K562 (cell line): ENCODE data around the gene BIK. TPM values are rescaled to one million over a fixed set of nuclear protein-coding genes. Genes with fewer than 3 reads are reported as not detected.

Experiments
- ATAC-seq: fragments of 200-7000 bp; cut with Tn5 transposase; 3 replicates; pipeline ENCODE4 v1.9.1; 2020; ENCODE audit warnings: moderate library complexity
- BruUV-seq: library from RNA; stranded (reverse); fragments of 400-500 nt; replicated peaks from 2 replicates; lab custom pipeline; 2021; lab: Mats Ljungman, UMichigan
- CTCF ChIA-PET: fragments of 300-600 bp; formaldehyde crosslinking; extraction: SDS; loops from one replicate; lab custom pipeline; 2021; ENCODE audit warnings: low intra/inter-chr PET ratio; lab: Yijun Ruan, JAX
- POLR2A ChIA-PET: fragments of 300-600, 350-650 bp; sonication (Branson Sonifier 250); formaldehyde crosslinking; extraction: SDS; loops from one replicate; lab custom pipeline; 2021; ENCODE audit warnings: antibody characterized with exemption, inconsistent platforms; lab: Yijun Ruan, JAX
- DNase-seq, 4 experiments: peaks; one replicate each; pipeline versions ENCODE4 v3.0.0 to v3.0.0-alpha.2; 2011 to 2018; ENCODE audit warnings: low spot score in 3 of 4, mixed read lengths in 3 of 4; ENCODE audit errors: extremely low read depth in 1 of 4
- FAIRE-seq: peaks from 2 replicates; lab custom pipeline; 2011; peaks lifted over from hg19 to GRCh38; lab: Jason Lieb, UNC
- H2AFZ ChIP-seq: 2 replicates; pipeline ENCODE4 v1.6.0; 2011; ENCODE audit warnings: low read depth, low read length, control low read depth, inconsistent platforms
- H3K27ac ChIP-seq: fragments of 200-600 bp; 3 replicates; pipeline ENCODE4 v1.8.0; 2011; ENCODE audit warnings: low read depth, mild to moderate bottlenecking, control low read depth, inconsistent platforms, low read length, moderate library complexity, mixed read lengths; ENCODE audit errors: extremely low read depth
- H3K27me3 ChIP-seq, 2 experiments: fragments of 300-600 bp in 1 of 2; 2 replicates in 1 of 2; 3 replicates in 1 of 2; pipeline versions ENCODE4 v1.6.0 to v1.8.0; 2011; ENCODE audit warnings: inconsistent platforms in 2 of 2, low read length in 2 of 2, mild to moderate bottlenecking in 1 of 2, mixed read lengths in 1 of 2, moderate library complexity in 1 of 2; ENCODE audit not compliant: control insufficient read depth in 2 of 2, insufficient read depth in 2 of 2
- H3K36me3 ChIP-seq: fragments of 300-600 bp; 3 replicates; pipeline ENCODE4 v1.8.0; 2011; ENCODE audit warnings: mild to moderate bottlenecking, low read length, inconsistent platforms; ENCODE audit not compliant: control insufficient read depth, insufficient read depth
- H3K4me1 ChIP-seq, 2 experiments: fragments of 200-600 bp in 1 of 2; replicated peaks in 1 of 2; 2 replicates in 1 of 2; 3 replicates in 1 of 2; pipeline versions ENCODE4 v1.5.1 to v1.8.0; 2011; ENCODE audit warnings: inconsistent platforms in 2 of 2, low read length in 2 of 2, mild to moderate bottlenecking in 1 of 2, mixed read lengths in 1 of 2, moderate library complexity in 1 of 2; ENCODE audit not compliant: control insufficient read depth in 2 of 2, insufficient read depth in 2 of 2
- H3K4me2 ChIP-seq: 2 replicates; pipeline ENCODE4 v1.6.1; 2011; ENCODE audit warnings: low read length, control low read depth, inconsistent platforms, mixed read lengths; ENCODE audit not compliant: insufficient read depth
- H3K4me3 ChIP-seq: fragments of 200-600 bp; sonication (generic), shearing (Covaris generic); 2 replicates; pipeline ENCODE4 v1.5.1; 2016; ENCODE audit warnings: control low read depth, inconsistent platforms
- H3K79me2 ChIP-seq: fragments of 200-600 bp; 3 replicates; pipeline ENCODE4 v1.8.0; 2011; ENCODE audit warnings: low read length, inconsistent platforms; ENCODE audit not compliant: control insufficient read depth, insufficient read depth
- H3K9ac ChIP-seq, 2 experiments: 2 replicates each; pipeline versions ENCODE4 v1.6.0 to v1.6.1; 2011; ENCODE audit warnings: low read depth in 2 of 2, low read length in 2 of 2, control low read depth in 1 of 2, inconsistent platforms in 1 of 2, mild to moderate bottlenecking in 1 of 2, mixed read lengths in 1 of 2; ENCODE audit not compliant: insufficient read depth in 1 of 2
- H3K9me1 ChIP-seq: one replicate; pipeline ENCODE4 v1.6.0; 2011; ENCODE audit warnings: inconsistent platforms, mild to moderate bottlenecking, low read length, moderate library complexity; ENCODE audit not compliant: control insufficient read depth, insufficient read depth
- H3K9me3 ChIP-seq: replicated peaks from 2 replicates; pipeline ENCODE4 v1.5.1; 2011; ENCODE audit warnings: low read depth, low read length, inconsistent platforms; ENCODE audit not compliant: control insufficient read depth, insufficient read depth
- H4K20me1 ChIP-seq: replicated peaks from 2 replicates; pipeline ENCODE4 v1.6.1; 2011; ENCODE audit warnings: low read length, inconsistent platforms, mixed read lengths; ENCODE audit not compliant: control insufficient read depth, insufficient read depth
- BACH1 ChIP-seq: fragments of 200-800 bp; sonication (Bioruptor generic); IDR thresholded peaks from 2 replicates; pipeline ENCODE4 v1.6.1; 2016; ENCODE audit warnings: missing genetic modification characterization, missing compliant biosample characterization
- CEBPB ChIP-seq: fragments of 450-650 bp; IDR thresholded peaks from 2 replicates; pipeline ENCODE4 v1.6.1; 2016; ENCODE audit warnings: missing genetic modification characterization, missing compliant biosample characterization
- CREM ChIP-seq: IDR thresholded peaks from 2 replicates; pipeline ENCODE4 v1.6.1; 2014; ENCODE audit warnings: antibody characterized with exemption, low read depth
- EWSR1 ChIP-seq: fragments of 450-650 bp; IDR thresholded peaks from 2 replicates; pipeline ENCODE4 v1.6.1; 2018; ENCODE audit warnings: borderline replicate concordance, mild to moderate bottlenecking, low read depth, moderate library complexity; ENCODE audit not compliant: partially characterized antibody
- MECOM ChIP-seq: fragments of 250-450 bp; sonication (Bioruptor Pico); IDR thresholded peaks from 2 replicates; pipeline ENCODE4 v1.8.0; 2022; ENCODE audit warnings: inconsistent platforms
- NCOA4 ChIP-seq: fragments of 450-650 bp; IDR thresholded peaks from 2 replicates; pipeline ENCODE4 v1.6.1; 2018; ENCODE audit warnings: mild to moderate bottlenecking; ENCODE audit not compliant: partially characterized antibody
- NFIC ChIP-seq: fragments of 450-650 bp; IDR thresholded peaks from 2 replicates; pipeline ENCODE4 v1.6.1; 2017; ENCODE audit warnings: mild to moderate bottlenecking, inconsistent platforms
- NUFIP1 ChIP-seq: fragments of 450-650 bp; IDR thresholded peaks from 2 replicates; pipeline ENCODE4 v1.6.1; 2018; ENCODE audit not compliant: partially characterized antibody
- POLR2G ChIP-seq: fragments of 200-400 bp; formaldehyde crosslinking; IDR thresholded peaks from 2 replicates; pipeline ENCODE4 v1.6.1; 2017; ENCODE audit warnings: low read depth, mild to moderate bottlenecking, antibody characterized with exemption, low read length, moderate library complexity
- RBM15 ChIP-seq: fragments of 200-400 bp; formaldehyde crosslinking; IDR thresholded peaks from 2 replicates; pipeline ENCODE4 v1.6.1; 2018; ENCODE audit warnings: mild to moderate bottlenecking, low read length, moderate library complexity; ENCODE audit not compliant: insufficient read depth
- SRSF9 ChIP-seq: fragments of 200-400 bp; formaldehyde crosslinking; IDR thresholded peaks from 2 replicates; pipeline ENCODE4 v1.6.1; 2017; ENCODE audit warnings: low read depth, low read length, borderline replicate concordance
- TAF15 ChIP-seq: fragments of 200-400 bp; formaldehyde crosslinking; IDR thresholded peaks from 2 replicates; pipeline ENCODE4 v1.6.1; 2017; ENCODE audit warnings: mild to moderate bottlenecking, low read depth, low read length, moderate library complexity
- ZKSCAN1 ChIP-seq: fragments of 150-350 bp; IDR thresholded peaks from 2 replicates; pipeline ENCODE4 v1.6.1; 2016; ENCODE audit warnings: low read depth, low read length
- ZNF224 ChIP-seq: sonication (generic); formaldehyde crosslinking; IDR thresholded peaks from 2 replicates; pipeline ENCODE4 v1.8.0; 2022; ENCODE audit warnings: mild to moderate bottlenecking, missing genetic modification reagents
- ZNF239 ChIP-seq: fragments of 250-450 bp; sonication (Bioruptor Pico); IDR thresholded peaks from 2 replicates; pipeline ENCODE4 v1.4.0; 2020; ENCODE audit warnings: mild to moderate bottlenecking
- ZNF347 ChIP-seq: fragments of 450-650 bp; formaldehyde crosslinking; IDR thresholded peaks from 2 replicates; pipeline ENCODE4 v1.4.0; 2020; ENCODE audit warnings: low read depth, mild to moderate bottlenecking, moderate library complexity
- ZNF507 ChIP-seq: conservative IDR thresholded peaks from 2 replicates; pipeline ENCODE4 v1.6.1; 2017; ENCODE audit warnings: missing genetic modification characterization, missing compliant biosample characterization
- ZNF707 ChIP-seq: fragments of 250-450 bp; sonication (Bioruptor Pico); conservative IDR thresholded peaks from 2 replicates; pipeline ENCODE4 v1.8.0; 2022; ENCODE audit warnings: inconsistent platforms, mild to moderate bottlenecking, moderate library complexity
- WGBS: fragments of 100-300 bp; shearing (Covaris generic); methylation state at CpG from one replicate; pipeline ENCODE4 v1.1.6; 2016; ENCODE audit warnings: low coverage, mixed read lengths; ENCODE audit not compliant: insufficient coverage; ENCODE audit errors: missing lambda C conversion rate; 5-methylcytosine and 5-hydroxymethylcytosine counted together
- in situ Hi-C: fragments of 300-500 bp; cut with MboI; formaldehyde crosslinking; loops from 4 replicates; pipeline ENCODE4 v1.15.0; 2018; ENCODE audit warnings: inconsistent platforms, mixed read lengths
- intact Hi-C: fragments of 100-400 bp; cut with micrococcal nuclease; formaldehyde crosslinking; loops from 2 replicates; pipeline ENCODE4 v1.14.2; 2022
- polyA plus RNA-seq, 8 experiments: library from polyadenylated mRNA; depleted of rRNA in 4 of 8; stranded (reverse) in 5 of 8; unstranded in 3 of 8; fragments of >200 nt; fragmentation: Nextera tagmentation in 2 of 8; fragmentation: Illumina TruSeq in 1 of 8; extraction: Ambion mirVana in 2 of 8; extraction: Trizol in 1 of 8; gene quantifications; 2 replicates each; pipeline versions ENCODE4 v1.2.1 to v1.2.3, GENCODE V29; 2011 to 2014; ENCODE audit warnings: inconsistent platforms in 1 of 8, missing spikeins in 1 of 8
- total RNA-seq, 7 experiments: library from RNA; depleted of rRNA in 6 of 7; stranded (reverse); fragments of >200 nt in 6 of 7; fragmentation: Illumina TruSeq in 2 of 7; extraction: Trizol in 2 of 7; gene quantifications; 2 replicates each; pipeline versions ENCODE4 v1.2.1 to v1.2.3, GENCODE V29; 2011 to 2021; ENCODE audit warnings: low replicate concordance in 1 of 7
- TF ChIP-seq, protein P1 (sequence below): fragments of 250-450 bp; sonication (Bioruptor Pico); IDR thresholded peaks from 2 replicates; pipeline ENCODE4 v1.5.0; 2021

Gene BIK
- total and polyA plus RNA-seq, 9 of the 15 experiments (the other 6 are each of a cell fraction or from before 2014, with no cell fraction given): 0.08 to 0.23 (median 0.18) TPM; not detected in 4

- H3K36me3 ChIP-seq: no peaks in the 10 kb centered on the region
- peaks cover 17% of the 10 kb centered on the region for H3K79me2 ChIP-seq
- ChIA-PET POLR2A (interaction anchor here (1.4 kb wide), 1 partner anchor 11 kb away, joined by 5 read pairs; no protein-coding TSS in a partner anchor), CTCF (no interaction called here)
- peak overlapping the region in 1 of 2 experiments; percentile 58; a peak in 2 of 4 replicates for H3K9ac ChIP-seq
- H3K9me3 ChIP-seq: no peaks in the 10 kb centered on the region
- H3K4me3 ChIP-seq: no peak overlapping the region
- intact Hi-C loops (no loop called here), in situ Hi-C loops (no loop called here)
- FAIRE-seq (no peak), DNase-seq (no peak)
- BruUV-seq: no TSS peak
- H3K4me1 ChIP-seq: peaks cover 0 to 33% of the 10 kb centered on the region in 2 experiments; a peak in 3 of 5 replicates
- 60% methylated on average over 3 of the region's 6 CpGs for WGBS
- H2AFZ ChIP-seq: no peak overlapping the region
- no peaks in the 10 kb centered on the region for H3K9me1 ChIP-seq
- H3K27ac ChIP-seq: no peak overlapping the region
- no peak for TF ChIP-seq NFIC
- TF ChIP-seq RBM15: no peak
- TF ChIP-seq ZNF507 (tag): no peak
- no peak for TF ChIP-seq TAF15
- no peak for TF ChIP-seq MECOM (CRISPR knock-in tag)
- no peak for TF ChIP-seq CEBPB (tag)
- no peak for TF ChIP-seq NUFIP1
- TF ChIP-seq ZNF347 (CRISPR knock-in tag): no peak
- no peak for TF ChIP-seq ZNF239 (CRISPR knock-in tag)
- TF ChIP-seq SRSF9: no peak
- TF ChIP-seq CREM: no peak
- no peak for TF ChIP-seq NCOA4
- TF ChIP-seq ZNF224 (CRISPR knock-in tag): no peak
- no peak for TF ChIP-seq ZKSCAN1
- no peak for TF ChIP-seq BACH1 (tag)
- TF ChIP-seq ZNF707 (CRISPR knock-in tag): no peak
- TF ChIP-seq EWSR1: no peak
- no peak for TF ChIP-seq POLR2G
- TF ChIP-seq, protein P1, sequence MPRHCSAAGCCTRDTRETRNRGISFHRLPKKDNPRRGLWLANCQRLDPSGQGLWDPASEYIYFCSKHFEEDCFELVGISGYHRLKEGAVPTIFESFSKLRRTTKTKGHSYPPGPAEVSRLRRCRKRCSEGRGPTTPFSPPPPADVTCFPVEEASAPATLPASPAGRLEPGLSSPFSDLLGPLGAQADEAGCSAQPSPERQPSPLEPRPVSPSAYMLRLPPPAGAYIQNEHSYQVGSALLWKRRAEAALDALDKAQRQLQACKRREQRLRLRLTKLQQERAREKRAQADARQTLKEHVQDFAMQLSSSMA (CRISPR knock-in tag): no peak
- TF ChIP-seq, all 486 proteins: peak for 0
- Histone ChIP-seq H4K20me1 (no peaks in the 10 kb centered on the region), H3K4me2 (no peak overlapping the region), H3K27me3 (no peaks in the 10 kb centered on the region)
- ATAC-seq: no peak
Measured at GRCh38 chr22:43148581-43148980, 38.0 kb downstream of the BIK start.
